Measurements from ENCODE around the gene CXorf65. TPM values are rescaled to one million over a fixed set of nuclear protein-coding genes. Genes with fewer than 3 reads are reported as not detected.

CXorf65 gene
- total RNA-seq, 1 experiment from 2014 or later = not detected

DNA sequence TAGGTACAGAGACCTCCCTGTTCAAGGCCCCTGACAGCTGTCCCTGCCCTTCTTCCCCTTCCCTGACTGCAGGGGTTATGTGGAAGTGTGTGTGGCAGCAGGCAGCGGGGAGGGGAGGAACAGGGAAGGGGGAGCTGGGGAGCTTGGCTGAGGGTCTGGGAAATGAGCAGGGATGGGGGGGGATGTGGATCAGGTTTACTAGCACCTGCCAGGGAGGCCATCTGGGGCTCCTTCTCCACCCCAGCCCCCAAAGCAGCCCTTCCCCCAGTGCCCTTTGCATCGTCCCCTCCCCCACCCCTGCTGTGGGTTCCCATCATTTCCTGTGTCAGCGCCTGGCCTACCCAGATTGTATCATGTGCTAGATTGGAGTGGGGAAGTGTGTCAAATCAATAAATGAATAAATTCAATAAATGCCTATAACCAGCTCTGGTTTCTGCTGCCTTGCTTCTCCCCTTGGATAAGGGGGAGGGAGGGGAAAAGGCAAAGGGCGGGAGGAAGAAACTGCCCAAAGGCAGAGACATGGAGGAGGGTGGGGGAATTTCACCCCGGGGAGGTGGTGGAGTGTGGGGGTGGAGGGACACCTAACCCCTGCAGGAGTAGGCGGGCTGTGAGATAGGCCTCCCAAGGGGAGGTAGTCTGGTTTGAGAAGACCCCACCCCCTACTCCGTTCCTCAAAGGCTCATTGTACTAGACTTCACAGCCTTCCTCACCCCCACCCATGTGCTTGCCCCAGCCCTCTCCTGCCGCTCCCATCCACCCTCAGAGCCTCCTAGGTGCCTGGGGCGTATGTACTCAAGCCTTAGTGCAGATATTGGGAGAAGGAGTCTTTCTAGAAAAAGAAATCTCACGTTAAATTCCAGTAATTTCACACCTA is 3.2 kb downstream of the CXorf65 start:
- TF ChIP-seq, protein P1, sequence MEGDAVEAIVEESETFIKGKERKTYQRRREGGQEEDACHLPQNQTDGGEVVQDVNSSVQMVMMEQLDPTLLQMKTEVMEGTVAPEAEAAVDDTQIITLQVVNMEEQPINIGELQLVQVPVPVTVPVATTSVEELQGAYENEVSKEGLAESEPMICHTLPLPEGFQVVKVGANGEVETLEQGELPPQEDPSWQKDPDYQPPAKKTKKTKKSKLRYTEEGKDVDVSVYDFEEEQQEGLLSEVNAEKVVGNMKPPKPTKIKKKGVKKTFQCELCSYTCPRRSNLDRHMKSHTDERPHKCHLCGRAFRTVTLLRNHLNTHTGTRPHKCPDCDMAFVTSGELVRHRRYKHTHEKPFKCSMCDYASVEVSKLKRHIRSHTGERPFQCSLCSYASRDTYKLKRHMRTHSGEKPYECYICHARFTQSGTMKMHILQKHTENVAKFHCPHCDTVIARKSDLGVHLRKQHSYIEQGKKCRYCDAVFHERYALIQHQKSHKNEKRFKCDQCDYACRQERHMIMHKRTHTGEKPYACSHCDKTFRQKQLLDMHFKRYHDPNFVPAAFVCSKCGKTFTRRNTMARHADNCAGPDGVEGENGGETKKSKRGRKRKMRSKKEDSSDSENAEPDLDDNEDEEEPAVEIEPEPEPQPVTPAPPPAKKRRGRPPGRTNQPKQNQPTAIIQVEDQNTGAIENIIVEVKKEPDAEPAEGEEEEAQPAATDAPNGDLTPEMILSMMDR (conservative IDR thresholded peaks at IDR 0.05; ENCODE audit: low read depth, low read length) = no peak
- no peak for TF ChIP-seq EZH2 (IDR thresholded peaks at IDR 0.05; ENCODE audit: borderline replicate concordance, low read depth, low read length, poor library complexity, severe bottlenecking)
- Histone ChIP-seq H3K9me3 (ENCODE audit: low read depth, low read length, poor library complexity, severe bottlenecking) (no peaks in the 10 kb centered on the region), H3K4me3 (ENCODE audit: low read depth, low read length, poor library complexity, severe bottlenecking) (no peak overlapping the region), H3K27me3 (replicated peaks; ENCODE audit: insufficient read depth, low read depth, low read length, poor library complexity) (no peaks in the 10 kb centered on the region), H3K27ac (ENCODE audit: low read depth, low read length, poor library complexity, severe bottlenecking) (peak overlapping the region; percentile 55), H3K36me3 (ENCODE audit: insufficient read depth, low read length, poor library complexity, severe bottlenecking) (no peaks in the 10 kb centered on the region), H3K4me1 (ENCODE audit: insufficient read depth, low read length, poor library complexity, severe bottlenecking) (peaks cover 11% of the 10 kb centered on the region)
- no TSS peak for BruUV-seq (replicated peaks)
- ChIA-PET POLR2A (ENCODE audit: low non-redundant PET) (no interaction called here), CTCF (no interaction called here)
- DNase-seq (ENCODE audit: low spot score) = no peak
- intact Hi-C loops (cut with micrococcal nuclease; ENCODE audit: unreplicated experiment) = no loop called here

DNA sequence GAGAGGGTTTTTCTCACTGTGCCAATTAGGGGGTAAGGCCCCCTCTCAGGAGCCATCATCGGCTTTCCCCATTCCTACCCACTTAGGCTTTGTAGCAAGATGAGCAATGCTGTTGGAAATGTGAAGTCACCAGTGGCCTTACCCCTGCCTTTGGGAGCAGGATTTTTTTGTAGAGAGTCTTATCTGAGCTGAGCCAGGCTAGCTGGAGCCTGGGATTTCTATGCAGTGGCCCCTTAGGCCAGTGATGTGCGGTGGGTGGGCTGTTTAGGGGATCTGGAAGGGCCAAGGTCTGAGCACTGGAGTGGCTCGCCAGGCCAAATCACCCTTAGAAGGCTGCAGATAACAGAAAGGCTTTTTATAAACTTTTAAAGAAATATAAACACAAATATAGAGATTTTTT is 4.2 kb downstream of the CXorf65 start:
- BruUV-seq (replicated peaks) = no TSS peak
- DNase-seq (ENCODE audit: low spot score) = no peak
- Histone ChIP-seq H3K27me3 (replicated peaks; ENCODE audit: insufficient read depth, low read depth, low read length, poor library complexity) (no peaks in the 10 kb centered on the region), H3K4me1 (ENCODE audit: insufficient read depth, low read length, poor library complexity, severe bottlenecking) (peaks cover 11% of the 10 kb centered on the region), H3K9me3 (ENCODE audit: low read depth, low read length, poor library complexity, severe bottlenecking) (no peaks in the 10 kb centered on the region), H3K4me3 (ENCODE audit: low read depth, low read length, poor library complexity, severe bottlenecking) (no peak overlapping the region), H3K36me3 (ENCODE audit: insufficient read depth, low read length, poor library complexity, severe bottlenecking) (no peaks in the 10 kb centered on the region), H3K27ac (ENCODE audit: low read depth, low read length, poor library complexity, severe bottlenecking) (peak overlapping the region; percentile 55)
- ChIA-PET CTCF (no interaction called here), POLR2A (ENCODE audit: low non-redundant PET) (no interaction called here)
- TF ChIP-seq, protein P1 (conservative IDR thresholded peaks at IDR 0.05; ENCODE audit: low read depth, low read length) = no peak
- no peak for TF ChIP-seq EZH2 (IDR thresholded peaks at IDR 0.05; ENCODE audit: borderline replicate concordance, low read depth, low read length, poor library complexity, severe bottlenecking)
- intact Hi-C loops (cut with micrococcal nuclease; ENCODE audit: unreplicated experiment) = no loop called here

DNA sequence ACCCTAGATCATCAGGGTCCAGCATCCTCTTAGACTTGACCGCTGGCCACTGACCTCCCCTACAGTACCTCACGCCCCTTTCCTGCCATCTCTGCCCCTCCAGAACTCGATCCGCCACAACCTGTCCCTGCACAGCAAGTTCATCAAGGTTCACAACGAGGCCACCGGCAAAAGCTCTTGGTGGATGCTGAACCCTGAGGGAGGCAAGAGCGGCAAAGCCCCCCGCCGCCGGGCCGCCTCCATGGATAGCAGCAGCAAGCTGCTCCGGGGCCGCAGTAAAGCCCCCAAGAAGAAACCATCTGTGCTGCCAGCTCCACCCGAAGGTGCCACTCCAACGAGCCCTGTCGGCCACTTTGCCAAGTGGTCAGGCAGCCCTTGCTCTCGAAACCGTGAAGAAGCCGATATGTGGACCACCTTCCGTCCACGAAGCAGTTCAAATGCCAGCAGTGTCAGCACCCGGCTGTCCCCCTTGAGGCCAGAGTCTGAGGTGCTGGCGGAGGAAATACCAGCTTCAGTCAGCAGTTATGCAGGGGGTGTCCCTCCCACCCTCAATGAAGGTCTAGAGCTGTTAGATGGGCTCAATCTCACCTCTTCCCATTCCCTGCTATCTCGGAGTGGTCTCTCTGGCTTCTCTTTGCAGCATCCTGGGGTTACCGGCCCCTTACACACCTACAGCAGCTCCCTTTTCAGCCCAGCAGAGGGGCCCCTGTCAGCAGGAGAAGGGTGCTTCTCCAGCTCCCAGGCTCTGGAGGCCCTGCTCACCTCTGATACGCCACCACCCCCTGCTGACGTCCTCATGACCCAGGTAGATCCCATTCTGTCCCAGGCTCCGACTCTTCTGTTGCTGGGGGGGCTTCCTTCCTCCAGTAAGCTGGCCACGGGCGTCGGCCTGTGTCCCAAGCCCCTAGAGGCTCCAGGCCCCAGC is 5.7 kb downstream of the CXorf65 start:
- DNase-seq (ENCODE audit: low spot score) = no peak
- no peaks in the 10 kb centered on the region for H3K27me3 ChIP-seq (replicated peaks; ENCODE audit: insufficient read depth, low read depth, low read length, poor library complexity)
- TF ChIP-seq EZH2 (IDR thresholded peaks at IDR 0.05; ENCODE audit: borderline replicate concordance, low read depth, low read length, poor library complexity, severe bottlenecking) = no peak
- TF ChIP-seq, protein P1 (conservative IDR thresholded peaks at IDR 0.05; ENCODE audit: low read depth, low read length) = no peak
- peaks cover 11% of the 10 kb centered on the region for H3K4me1 ChIP-seq (ENCODE audit: insufficient read depth, low read length, poor library complexity, severe bottlenecking)
- no peak overlapping the region for H3K27ac ChIP-seq (ENCODE audit: low read depth, low read length, poor library complexity, severe bottlenecking)
- H3K36me3 ChIP-seq (ENCODE audit: insufficient read depth, low read length, poor library complexity, severe bottlenecking) = no peaks in the 10 kb centered on the region
- CTCF ChIA-PET = no interaction called here
- H3K4me3 ChIP-seq (ENCODE audit: low read depth, low read length, poor library complexity, severe bottlenecking) = no peak overlapping the region
- no TSS peak for BruUV-seq (replicated peaks)
- no peaks in the 10 kb centered on the region for H3K9me3 ChIP-seq (ENCODE audit: low read depth, low read length, poor library complexity, severe bottlenecking)
- POLR2A ChIA-PET (ENCODE audit: low non-redundant PET) = interaction anchor here (0.6 kb wide), 1 partner anchor 18 kb away, joined by 6 read pairs; the partner anchor contains the start of gene MED12
- intact Hi-C loops (cut with micrococcal nuclease; ENCODE audit: unreplicated experiment) = no loop called here

Data from A673 (cell line).